GM12891 (cell line): ENCODE data around the gene SKA2.

Experiments
- POLR2AphosphoS5 ChIP-seq: IDR thresholded peaks from 2 replicates; pipeline ENCODE4 v1.6.1; 2011; ENCODE audit warnings: low read depth, low read length, control low read depth
- TAF1 ChIP-seq: IDR thresholded peaks from 2 replicates; pipeline ENCODE4 v1.6.1; 2011; ENCODE audit warnings: low read depth, low read length, control low read depth

DNA sequence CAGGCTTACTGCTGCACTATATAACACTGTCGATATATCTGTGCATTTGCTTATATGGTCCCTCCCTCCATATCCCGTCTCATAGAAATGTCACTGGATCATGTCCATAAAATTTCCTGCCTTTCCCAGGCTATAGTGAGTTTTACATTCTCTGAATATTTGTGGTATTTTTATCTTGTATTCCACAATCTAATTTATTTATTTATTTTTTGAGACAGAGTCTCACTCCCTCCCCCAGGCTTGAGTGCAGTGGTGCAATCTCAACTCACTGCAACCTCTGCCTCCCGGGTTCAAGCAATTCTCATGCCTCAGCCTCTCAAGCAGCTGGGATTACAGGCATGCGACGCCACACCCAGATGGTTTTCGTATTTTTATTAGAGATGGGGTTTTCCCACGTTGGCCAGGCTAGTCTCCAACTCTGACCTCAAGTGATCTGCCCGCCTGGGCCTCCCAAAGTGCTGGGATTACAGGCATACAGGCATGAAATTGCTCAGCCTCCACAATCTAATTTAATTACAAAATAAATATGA lies 61.2 kb downstream of the SKA2 start:
- no peak for TF ChIP-seq POLR2AphosphoS5
- no peak for TF ChIP-seq TAF1
